Measurements from ENCODE around the gene WSCD1. TPM values are rescaled to one million over a fixed set of nuclear protein-coding genes. Genes with fewer than 3 reads are reported as not detected.

The WSCD1 gene
- total and polyA plus RNA-seq, 2 of the 4 experiments (the other 2 are of a cell fraction), result 0.07 TPM; not detected in 1

DNA sequence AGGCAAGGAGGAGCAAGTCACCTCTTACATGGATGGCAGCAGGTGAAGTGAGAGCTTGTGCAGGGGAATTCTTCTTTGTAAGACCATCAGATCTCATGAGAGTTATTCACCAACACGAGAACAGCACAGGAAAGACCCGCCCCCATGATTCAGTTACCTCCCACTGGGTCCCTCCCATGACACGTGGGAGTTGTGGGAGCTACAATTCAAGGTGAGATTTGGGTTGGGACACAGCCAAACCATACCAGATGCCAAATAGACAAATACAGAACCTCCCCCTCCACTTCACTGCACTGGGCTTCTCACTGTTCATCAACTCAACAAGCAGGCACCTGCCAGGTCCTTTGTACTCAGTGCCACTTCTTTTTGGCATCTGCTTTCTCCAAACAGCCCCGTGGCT lies 100.2 kb downstream of the WSCD1 start:
- no peak overlapping the region for H2BK15ac ChIP-seq (ENCODE audit: low read depth, low read length)
- no peak overlapping the region for H3K4ac ChIP-seq (ENCODE audit: low read depth, low read length)
- no peaks in the 10 kb centered on the region for H3K79me1 ChIP-seq (ENCODE audit: low read depth in 1 of 2, low read length in 2 of 2)
- H3K23ac ChIP-seq (ENCODE audit: low read depth, low read length), result no peak overlapping the region
- H3K27ac ChIP-seq (ENCODE audit: insufficient read depth, low read length), result no peak overlapping the region
- intact Hi-C loops (cut with micrococcal nuclease), result no loop called here
- H2AK5ac ChIP-seq (ENCODE audit: low read depth, low read length), result no peak overlapping the region
- no peak overlapping the region for H4K8ac ChIP-seq (ENCODE audit: low read depth in 2 of 2, low read length in 2 of 2)
- H3K27me3 ChIP-seq (ENCODE audit: control insufficient read depth, insufficient read depth, low read length), result no peaks in the 10 kb centered on the region
- H4K20me1 ChIP-seq (ENCODE audit: insufficient read depth, low read length), result no peaks in the 10 kb centered on the region
- no peak overlapping the region for H2BK20ac ChIP-seq (ENCODE audit: low read depth, low read length)
- dilution Hi-C loops (cut with HindIII; ENCODE audit: low sequenced_read_pairs, unreplicated experiment), result no loop called here
- no peak overlapping the region for H3K14ac ChIP-seq (replicated peaks; ENCODE audit: low read depth, low read length)
- no peak overlapping the region for H3K4me2 ChIP-seq (ENCODE audit: low read depth, low read length)
- in situ Hi-C loops (cut with MboI; ENCODE audit: low sequenced_read_pairs), result no loop called here
- ATAC-seq (ENCODE audit: low read depth) (no peak), DNase-seq (no peak)
- H3K4me1 ChIP-seq (ENCODE audit: control insufficient read depth, insufficient read depth, low read length), result no peaks in the 10 kb centered on the region
- no peak overlapping the region for H2AK9ac ChIP-seq (replicated peaks; ENCODE audit: low read depth, low read length, poor library complexity)
- ChIA-PET POLR2A (ENCODE audit: unreplicated experiment) (no interaction called here), CTCF (no interaction called here)
- no peak overlapping the region for H4K91ac ChIP-seq (ENCODE audit: insufficient read depth, low read depth, low read length)
- whole genome bisulfite sequencing, 2 experiments (ENCODE audit: extremely low coverage in 2 of 2, insufficient read length in 1 of 2), result no CpG with 5 or more reads among the region's 4 CpGs
- H3K56ac ChIP-seq (ENCODE audit: extremely low read depth, insufficient read depth, low read length), result no peak overlapping the region
- H3K9me1 ChIP-seq (ENCODE audit: insufficient read depth, low read length), result no peaks in the 10 kb centered on the region
- H3K9me3 ChIP-seq (ENCODE audit: control insufficient read depth, insufficient read depth, low read length), result peaks cover 33% of the 10 kb centered on the region
- BruUV-seq (replicated peaks), result no TSS peak
- no peak overlapping the region for H2AFZ ChIP-seq (replicated peaks; ENCODE audit: low read length, poor library complexity)
- TF ChIP-seq, protein P1, sequence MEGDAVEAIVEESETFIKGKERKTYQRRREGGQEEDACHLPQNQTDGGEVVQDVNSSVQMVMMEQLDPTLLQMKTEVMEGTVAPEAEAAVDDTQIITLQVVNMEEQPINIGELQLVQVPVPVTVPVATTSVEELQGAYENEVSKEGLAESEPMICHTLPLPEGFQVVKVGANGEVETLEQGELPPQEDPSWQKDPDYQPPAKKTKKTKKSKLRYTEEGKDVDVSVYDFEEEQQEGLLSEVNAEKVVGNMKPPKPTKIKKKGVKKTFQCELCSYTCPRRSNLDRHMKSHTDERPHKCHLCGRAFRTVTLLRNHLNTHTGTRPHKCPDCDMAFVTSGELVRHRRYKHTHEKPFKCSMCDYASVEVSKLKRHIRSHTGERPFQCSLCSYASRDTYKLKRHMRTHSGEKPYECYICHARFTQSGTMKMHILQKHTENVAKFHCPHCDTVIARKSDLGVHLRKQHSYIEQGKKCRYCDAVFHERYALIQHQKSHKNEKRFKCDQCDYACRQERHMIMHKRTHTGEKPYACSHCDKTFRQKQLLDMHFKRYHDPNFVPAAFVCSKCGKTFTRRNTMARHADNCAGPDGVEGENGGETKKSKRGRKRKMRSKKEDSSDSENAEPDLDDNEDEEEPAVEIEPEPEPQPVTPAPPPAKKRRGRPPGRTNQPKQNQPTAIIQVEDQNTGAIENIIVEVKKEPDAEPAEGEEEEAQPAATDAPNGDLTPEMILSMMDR (conservative IDR thresholded peaks at IDR 0.05; ENCODE audit: low read depth, low read length), result no peak
- TF ChIP-seq CHD1 (IDR thresholded peaks at IDR 0.05; ENCODE audit: low read depth, low read length) (no peak), FOS (IDR thresholded peaks at IDR 0.05; ENCODE audit: low read depth, low read length) (no peak), BHLHE40 (IDR thresholded peaks at IDR 0.05; ENCODE audit: low read depth, low read length) (no peak), ELK1 (IDR thresholded peaks at IDR 0.05; ENCODE audit: borderline replicate concordance, low read depth, low read length) (no peak), RCOR1 (IDR thresholded peaks at IDR 0.05; ENCODE audit: insufficient replicate concordance, low read length) (no peak), CEBPB (IDR thresholded peaks at IDR 0.05; ENCODE audit: low read depth, low read length) (no peak), POLR2A (IDR thresholded peaks at IDR 0.05; ENCODE audit: low read depth, low read length) (no peak), NFE2L2 (IDR thresholded peaks at IDR 0.05; ENCODE audit: low read depth, low read length) (no peak), RAD21 (IDR thresholded peaks at IDR 0.05; ENCODE audit: low read length) (no peak)
- H2BK5ac ChIP-seq (ENCODE audit: low read depth, low read length, poor library complexity, severe bottlenecking), result no peak overlapping the region
- H3K18ac ChIP-seq (ENCODE audit: low read depth, low read length), result no peak overlapping the region
- H3K4me3 ChIP-seq (ENCODE audit: insufficient read depth, low read depth, low read length), result no peak overlapping the region
- H3K9ac ChIP-seq (ENCODE audit: low read depth, low read length), result no peak overlapping the region
- no peak overlapping the region for H2BK120ac ChIP-seq (ENCODE audit: low read depth, low read length)
- no peak overlapping the region for H4K5ac ChIP-seq (ENCODE audit: low read depth, low read length)
- H3K36me3 ChIP-seq (ENCODE audit: control insufficient read depth, insufficient read depth, low read length), result no peaks in the 10 kb centered on the region

All from IMR-90 (cell line).